Sigmoid colon (tissue), 4 donors: ENCODE data around the gene NSMCE3.

Experiments used
- EP300 ChIP-seq, 4 donors: sonication (generic); formaldehyde crosslinking; IDR thresholded peaks; one replicate each; pipeline ENCODE4 v1.6.1; 2017; ENCODE audit warnings: antibody characterized with exemption in 4 of 4
- POLR2A ChIP-seq, 2 donors: fragments of 450-650 bp; IDR thresholded peaks; one replicate each; pipeline ENCODE4 v1.6.1; 2016; ENCODE audit warnings: antibody characterized with exemption in 2 of 2, mild to moderate bottlenecking in 2 of 2, moderate library complexity in 2 of 2
- POLR2AphosphoS5 ChIP-seq, 4 donors: sonication (generic); formaldehyde crosslinking; IDR thresholded peaks; one replicate each; pipeline ENCODE4 v1.6.1; 2017; ENCODE audit warnings: antibody characterized with exemption in 4 of 4
- TF ChIP-seq, protein P1 (sequence below), 4 experiments: fragments of 450-650 bp in 3 of 4; fragments of 200-600 bp in 1 of 4; IDR thresholded peaks; one replicate each; pipeline ENCODE4 v1.5.1; 2016 to 2019; ENCODE audit warnings: antibody characterized with exemption in 4 of 4, mild to moderate bottlenecking in 3 of 4, moderate library complexity in 2 of 4

DNA sequence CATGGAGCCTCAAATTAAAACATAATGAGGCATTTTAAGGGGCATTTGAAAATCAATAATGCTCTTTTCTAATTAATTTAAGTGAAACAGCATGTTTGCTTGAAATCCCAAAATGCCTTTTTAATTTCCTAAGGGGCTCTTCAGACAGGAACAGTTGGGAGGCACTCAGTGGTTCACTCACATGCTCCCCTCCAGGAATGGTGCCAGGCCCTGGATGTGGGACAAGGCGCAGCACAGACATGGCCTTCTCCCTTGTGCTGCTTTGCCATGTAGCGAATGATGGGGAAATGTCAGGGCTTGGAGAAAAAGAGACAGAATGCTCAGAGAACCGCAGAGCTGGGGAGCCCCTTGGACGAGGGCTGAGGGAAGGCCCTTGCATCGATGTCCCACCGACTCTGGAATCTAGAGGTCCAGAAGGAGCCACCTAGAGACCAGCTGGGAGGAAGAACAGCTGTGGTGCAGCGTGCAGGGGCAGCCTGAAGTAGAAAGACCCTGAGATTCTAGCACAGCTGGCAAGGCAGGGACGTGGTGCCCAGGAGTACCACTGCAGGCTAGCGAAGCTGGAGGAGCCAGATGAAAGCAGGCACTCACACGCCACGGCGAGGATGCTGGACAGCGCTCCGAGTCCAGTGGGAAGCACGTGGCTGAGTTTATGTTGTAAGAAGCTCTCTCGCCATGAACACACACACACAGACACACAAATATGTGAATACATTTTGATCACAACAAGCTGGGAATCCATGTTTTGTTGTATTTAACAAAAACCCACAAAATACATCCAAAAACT lies 27.0 kb downstream of the NSMCE3 start:
- TF ChIP-seq, protein P1, sequence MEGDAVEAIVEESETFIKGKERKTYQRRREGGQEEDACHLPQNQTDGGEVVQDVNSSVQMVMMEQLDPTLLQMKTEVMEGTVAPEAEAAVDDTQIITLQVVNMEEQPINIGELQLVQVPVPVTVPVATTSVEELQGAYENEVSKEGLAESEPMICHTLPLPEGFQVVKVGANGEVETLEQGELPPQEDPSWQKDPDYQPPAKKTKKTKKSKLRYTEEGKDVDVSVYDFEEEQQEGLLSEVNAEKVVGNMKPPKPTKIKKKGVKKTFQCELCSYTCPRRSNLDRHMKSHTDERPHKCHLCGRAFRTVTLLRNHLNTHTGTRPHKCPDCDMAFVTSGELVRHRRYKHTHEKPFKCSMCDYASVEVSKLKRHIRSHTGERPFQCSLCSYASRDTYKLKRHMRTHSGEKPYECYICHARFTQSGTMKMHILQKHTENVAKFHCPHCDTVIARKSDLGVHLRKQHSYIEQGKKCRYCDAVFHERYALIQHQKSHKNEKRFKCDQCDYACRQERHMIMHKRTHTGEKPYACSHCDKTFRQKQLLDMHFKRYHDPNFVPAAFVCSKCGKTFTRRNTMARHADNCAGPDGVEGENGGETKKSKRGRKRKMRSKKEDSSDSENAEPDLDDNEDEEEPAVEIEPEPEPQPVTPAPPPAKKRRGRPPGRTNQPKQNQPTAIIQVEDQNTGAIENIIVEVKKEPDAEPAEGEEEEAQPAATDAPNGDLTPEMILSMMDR (IDR thresholded peaks at IDR 0.05) = no peak
- TF ChIP-seq POLR2AphosphoS5 (IDR thresholded peaks at IDR 0.05) (no peak), EP300 (IDR thresholded peaks at IDR 0.05) (no peak), POLR2A (IDR thresholded peaks at IDR 0.05) (no peak)
